GM23248 (cell line): Measurements from ENCODE around the gene MED8.

Source experiments
- EZH2 ChIP-seq: fragments of 200-600 bp; sonication (generic); IDR thresholded peaks from 2 replicates; pipeline ENCODE4 v1.6.1; 2018; ENCODE audit warnings: antibody characterized with exemption, mild to moderate bottlenecking; ENCODE audit not compliant: insufficient read depth, poor library complexity, severe bottlenecking
- EZH2phosphoT487 ChIP-seq: fragments of 200-600 bp; sonication (generic); IDR thresholded peaks from 2 replicates; pipeline ENCODE4 v1.6.1; 2018; ENCODE audit warnings: antibody characterized with exemption, moderate library complexity, mild to moderate bottlenecking, low read depth; ENCODE audit not compliant: insufficient read depth

DNA sequence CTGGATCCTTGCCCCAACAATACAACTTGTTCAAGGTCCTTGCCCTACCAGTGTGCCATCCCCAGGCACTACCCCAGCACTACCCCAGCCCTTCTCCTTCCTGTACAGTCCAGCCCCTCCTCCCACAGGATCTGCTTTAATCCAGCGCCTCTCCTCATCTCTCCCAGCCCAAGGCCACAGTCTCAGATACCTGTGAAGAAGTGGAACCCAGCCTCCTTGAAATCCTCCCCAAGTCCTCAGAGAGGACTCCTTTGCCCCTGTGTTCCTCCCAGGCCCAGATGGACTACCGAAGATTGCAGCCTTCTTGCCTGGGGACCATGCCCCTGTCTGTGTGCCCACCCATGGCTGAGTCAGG is 37.3 kb downstream of the MED8 start:
- no peak for TF ChIP-seq EZH2
- no peak for TF ChIP-seq EZH2phosphoT487
